GM18499 (cell line): ENCODE results near the gene BABAM2.
"Not testable (repeated sequence)": the region's sequence is repeated elsewhere in the genome, so short reads cannot be mapped to it uniquely, and the experiment has no call there.

ENCODE experiments used
- ATAC-seq: cut with Tn5 transposase; IDR thresholded peaks from one replicate; pipeline ENCODE4 v1.9.1; 2021; ENCODE audit warnings: moderate number of reproducible peaks; ENCODE audit not compliant: insufficient read depth, unreplicated experiment

BABAM2 gene

GRCh38 chr2:28333606-28334526 is 443.3 kb downstream of the BABAM2 start:
- ATAC-seq, result no peak

GRCh38 chr2:28334527-28334894 is 444.0 kb downstream of the BABAM2 start:
- no peak for ATAC-seq

- not testable (repeated sequence) for ATAC-seq
Measured at GRCh38 chr2:28335265-28335664, 444.7 kb downstream of the BABAM2 start.

GRCh38 chr2:28335666-28336065 is 445.1 kb downstream of the BABAM2 start:
- ATAC-seq, result no peak

GRCh38 chr2:28336264-28336980 is 445.9 kb downstream of the BABAM2 start:
- ATAC-seq, result no peak

GRCh38 chr2:28336982-28337627 is 446.6 kb downstream of the BABAM2 start:
- ATAC-seq, result no peak

GRCh38 chr2:28338046-28338817 is 447.7 kb downstream of the BABAM2 start:
- ATAC-seq, result no peak

GRCh38 chr2:28338831-28339321 is 448.3 kb downstream of the BABAM2 start:
- ATAC-seq, result no peak

GRCh38 chr2:28339516-28340175 is 449.1 kb downstream of the BABAM2 start:
- no peak for ATAC-seq

- no peak for ATAC-seq
Measured at GRCh38 chr2:28340312-28341202, 450.0 kb downstream of the BABAM2 start.

GRCh38 chr2:28341208-28341891 is 450.8 kb downstream of the BABAM2 start:
- no peak for ATAC-seq

GRCh38 chr2:28342081-28342967 is 451.8 kb downstream of the BABAM2 start:
- ATAC-seq, result no peak

GRCh38 chr2:28343184-28343942 is 452.8 kb downstream of the BABAM2 start:
- ATAC-seq, result no peak

GRCh38 chr2:28343971-28344715 is 453.6 kb downstream of the BABAM2 start:
- no peak for ATAC-seq

- no peak for ATAC-seq
Measured at GRCh38 chr2:28344756-28345373, 454.3 kb downstream of the BABAM2 start.
